Activated CD4-positive, alpha-beta memory T cell treated with anti-CD3 and anti-CD28 coated beads for 36 hours (primary cell): ENCODE data around the gene TBCD. TPM values are rescaled to one million over a fixed set of nuclear protein-coding genes. Genes with fewer than 3 reads are reported as not detected.

ENCODE experiments used
- CTCF ChIA-PET: fragments of 350-600 bp; sonication (Branson Sonifier 250); formaldehyde crosslinking; loops from one replicate; lab custom pipeline; 2021; ENCODE audit warnings: antibody characterized with exemption, inconsistent platforms; lab: Charles Lee
- POLR2A ChIA-PET: fragments of 350-600 bp; sonication (Branson Sonifier 250); formaldehyde crosslinking; loops from one replicate; lab custom pipeline; 2021; ENCODE audit warnings: antibody characterized with exemption; lab: Charles Lee
- DNase-seq: peaks from one replicate; pipeline ENCODE4 v3.0.0-alpha.2; 2020
- H3K27ac Mint-ChIP-seq: one replicate; pipeline ENCODE4 v1.8.0; 2021; ENCODE audit warnings: mixed read lengths
- H3K27me3 Mint-ChIP-seq: one replicate; pipeline ENCODE4 v1.8.0; 2021; ENCODE audit warnings: mixed read lengths
- H3K36me3 Mint-ChIP-seq: one replicate; pipeline ENCODE4 v1.8.0; 2021; ENCODE audit warnings: mixed read lengths
- H3K4me1 Mint-ChIP-seq: one replicate; pipeline ENCODE4 v1.8.0; 2021; ENCODE audit warnings: low read depth, mixed read lengths
- H3K4me3 Mint-ChIP-seq: one replicate; pipeline ENCODE4 v1.8.0; 2021; ENCODE audit warnings: mild to moderate bottlenecking, mixed read lengths
- H3K9me3 Mint-ChIP-seq: one replicate; pipeline ENCODE4 v1.8.0; 2021; ENCODE audit warnings: mixed read lengths
- intact Hi-C: fragments of 100-400 bp; cut with micrococcal nuclease; formaldehyde crosslinking; loops from one replicate; pipeline ENCODE4 v1.15.1; 2023
- total RNA-seq, 2 experiments: library from RNA; stranded (reverse); gene quantifications; one replicate each; pipeline ENCODE4 v1.2.3, GENCODE V29; 2021

TBCD gene
- 10 to 100 TPM; 97.0 to 98.2 TPM for total RNA-seq

DNA sequence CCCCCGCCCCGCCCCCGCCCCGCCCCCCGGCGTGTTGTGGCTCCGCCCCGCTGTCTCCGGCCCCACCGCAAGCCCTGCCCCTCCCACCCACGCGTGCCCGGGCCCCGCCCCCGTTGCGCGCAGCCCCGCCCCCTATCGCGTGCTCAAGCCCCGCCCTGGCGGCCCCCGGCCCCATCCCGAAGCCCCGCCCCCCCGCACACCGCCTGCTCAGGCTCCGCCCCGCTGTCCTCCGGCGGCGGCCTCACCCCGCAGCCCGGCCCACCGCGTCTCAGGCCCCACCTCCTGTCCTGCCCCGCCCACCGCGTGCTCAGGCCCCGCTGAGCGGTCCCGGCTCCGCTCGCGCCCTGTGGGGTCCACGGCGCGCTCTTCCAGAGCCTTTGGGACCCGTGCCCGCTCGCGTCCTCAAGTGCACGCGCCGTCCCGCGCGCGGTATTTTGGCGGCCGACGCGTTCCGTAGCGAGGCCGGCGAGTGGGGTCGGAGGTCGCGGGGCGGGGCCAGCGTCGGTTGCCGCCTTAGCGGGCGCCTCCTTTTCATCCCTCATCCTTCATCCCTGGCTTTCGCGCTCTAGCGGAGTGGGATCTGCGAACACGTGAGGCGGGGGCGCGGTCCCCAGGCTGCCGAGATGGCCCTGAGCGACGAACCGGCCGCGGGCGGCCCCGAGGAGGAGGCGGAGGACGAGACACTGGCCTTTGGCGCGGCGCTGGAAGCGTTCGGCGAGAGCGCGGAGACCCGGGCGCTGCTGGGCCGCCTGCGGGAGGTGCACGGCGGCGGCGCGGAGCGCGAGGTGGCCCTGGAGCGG, at the start of gene TBCD:
TBCD (plus strand) TSS at position 495 of the 800 bp plus-strand sequence; CDS start at position 624, 129 bp downstream.
- peak within 1 kb of the TSS; percentile 18 for H3K27ac Mint-ChIP-seq
- ChIA-PET POLR2A (no interaction called here), CTCF (no interaction called here)
- H3K9me3 Mint-ChIP-seq: no peaks in the 10 kb centered on the region
- H3K36me3 Mint-ChIP-seq: peaks cover 5% of the 10 kb centered on the region
- H3K27me3 Mint-ChIP-seq: no peaks in the 10 kb centered on the region
- H3K4me3 Mint-ChIP-seq: peak within 1 kb of the TSS; percentile 78
- peaks cover 24% of the 10 kb centered on the region for H3K4me1 Mint-ChIP-seq
- DNase-seq: peak; percentile 94
- intact Hi-C loops: loop anchor here (1.0 to 10.0 kb wide), 4 partner anchors 35 to 657 kb away; partner anchors contain the start of genes FASN, FN3KRP, RAB40B and WDR45B

GRCh38 chr17:82702231-82702927, 49.5 kb upstream of the TBCD start:
- no peaks in the 10 kb centered on the region for H3K27me3 Mint-ChIP-seq
- ChIA-PET CTCF (no interaction called here), POLR2A (no interaction called here)
- intact Hi-C loops: no loop called here
- H3K27ac Mint-ChIP-seq: no peak overlapping the region
- no peak for DNase-seq
- no peaks in the 10 kb centered on the region for H3K9me3 Mint-ChIP-seq
- H3K36me3 Mint-ChIP-seq: no peaks in the 10 kb centered on the region
- peaks cover 2% of the 10 kb centered on the region for H3K4me1 Mint-ChIP-seq
- H3K4me3 Mint-ChIP-seq: no peak overlapping the region

- intact Hi-C loops: no loop called here
- H3K4me3 Mint-ChIP-seq: no peak overlapping the region
- ChIA-PET POLR2A (no interaction called here), CTCF (no interaction called here)
- no peaks in the 10 kb centered on the region for H3K36me3 Mint-ChIP-seq
- no peak overlapping the region for H3K27ac Mint-ChIP-seq
- H3K9me3 Mint-ChIP-seq: no peaks in the 10 kb centered on the region
- DNase-seq: no peak
- peaks cover 2% of the 10 kb centered on the region for H3K4me1 Mint-ChIP-seq
- H3K27me3 Mint-ChIP-seq: no peaks in the 10 kb centered on the region
Measured at GRCh38 chr17:82703036-82703745, 48.7 kb upstream of the TBCD start.

GRCh38 chr17:82703935-82704865, 47.7 kb upstream of the TBCD start:
- Mint-ChIP-seq H3K36me3 (no peaks in the 10 kb centered on the region), H3K27me3 (no peaks in the 10 kb centered on the region), H3K4me1 (peaks cover under 1% of the 10 kb centered on the region), H3K4me3 (no peak overlapping the region), H3K27ac (no peak overlapping the region), H3K9me3 (no peaks in the 10 kb centered on the region)
- ChIA-PET CTCF (no interaction called here), POLR2A (no interaction called here)
- intact Hi-C loops: no loop called here
- no peak for DNase-seq

- Mint-ChIP-seq H3K27ac (no peak overlapping the region), H3K27me3 (no peaks in the 10 kb centered on the region), H3K4me1 (no peaks in the 10 kb centered on the region), H3K9me3 (no peaks in the 10 kb centered on the region), H3K4me3 (no peak overlapping the region), H3K36me3 (no peaks in the 10 kb centered on the region)
- intact Hi-C loops: no loop called here
- CTCF ChIA-PET: no interaction called here
- POLR2A ChIA-PET: no interaction called here
- DNase-seq: no peak
Measured at GRCh38 chr17:82704886-82705285, 47.0 kb upstream of the TBCD start.

GRCh38 chr17:82705756-82706155, 46.1 kb upstream of the TBCD start:
- ChIA-PET CTCF (no interaction called here), POLR2A (no interaction called here)
- intact Hi-C loops: no loop called here
- no peaks in the 10 kb centered on the region for H3K4me1 Mint-ChIP-seq
- H3K27ac Mint-ChIP-seq: no peak overlapping the region
- H3K9me3 Mint-ChIP-seq: no peaks in the 10 kb centered on the region
- no peak overlapping the region for H3K4me3 Mint-ChIP-seq
- H3K27me3 Mint-ChIP-seq: no peaks in the 10 kb centered on the region
- no peak for DNase-seq
- no peaks in the 10 kb centered on the region for H3K36me3 Mint-ChIP-seq

DNA sequence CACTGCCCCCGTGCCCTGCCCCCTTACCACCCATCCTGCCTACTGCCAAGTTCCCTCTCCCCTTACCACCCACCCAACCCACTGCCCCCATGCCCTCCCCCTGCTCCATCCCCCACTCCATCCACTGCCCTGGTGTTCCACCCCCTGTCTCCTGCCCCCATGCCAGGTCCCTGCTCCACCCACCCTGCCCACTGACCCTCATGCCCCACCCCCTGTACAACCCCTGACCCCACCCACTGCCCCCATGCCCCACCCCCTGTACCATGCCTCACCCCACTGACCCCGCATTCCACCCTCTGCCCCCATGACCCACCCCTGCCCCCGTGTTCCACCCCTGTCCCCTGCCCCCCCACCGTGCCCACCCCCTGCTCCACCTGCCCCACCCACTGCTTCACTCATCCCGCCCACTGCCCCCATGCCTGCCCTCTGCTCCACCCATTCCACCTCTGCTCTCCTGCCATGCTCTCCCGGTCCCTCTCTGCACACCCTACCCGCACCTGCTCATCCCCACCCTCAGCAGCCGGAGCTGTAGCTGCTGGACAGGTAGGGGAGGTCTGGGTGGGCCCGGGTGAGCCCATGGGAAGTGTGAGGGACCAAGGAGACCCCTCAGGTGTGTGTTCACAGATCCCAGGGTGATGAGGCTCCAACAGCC, 42.7 kb upstream of the TBCD start:
- H3K27me3 Mint-ChIP-seq: no peaks in the 10 kb centered on the region
- H3K9me3 Mint-ChIP-seq: no peaks in the 10 kb centered on the region
- no peak overlapping the region for H3K27ac Mint-ChIP-seq
- intact Hi-C loops: no loop called here
- CTCF ChIA-PET: no interaction called here
- no peaks in the 10 kb centered on the region for H3K36me3 Mint-ChIP-seq
- H3K4me1 Mint-ChIP-seq: no peaks in the 10 kb centered on the region
- no peak for DNase-seq
- H3K4me3 Mint-ChIP-seq: no peak overlapping the region
- POLR2A ChIA-PET: no interaction called here

GRCh38 chr17:82709676-82710498, 42.0 kb upstream of the TBCD start:
- Mint-ChIP-seq H3K4me3 (no peak overlapping the region), H3K4me1 (no peaks in the 10 kb centered on the region), H3K36me3 (no peaks in the 10 kb centered on the region), H3K27me3 (no peaks in the 10 kb centered on the region), H3K27ac (no peak overlapping the region), H3K9me3 (no peaks in the 10 kb centered on the region)
- DNase-seq: no peak
- ChIA-PET CTCF (no interaction called here), POLR2A (no interaction called here)
- intact Hi-C loops: no loop called here

- intact Hi-C loops: no loop called here
- ChIA-PET CTCF (no interaction called here), POLR2A (no interaction called here)
- Mint-ChIP-seq H3K27me3 (no peaks in the 10 kb centered on the region), H3K36me3 (no peaks in the 10 kb centered on the region), H3K4me3 (no peak overlapping the region), H3K27ac (no peak overlapping the region), H3K4me1 (peaks cover under 1% of the 10 kb centered on the region), H3K9me3 (no peaks in the 10 kb centered on the region)
- no peak for DNase-seq
Measured at GRCh38 chr17:82710499-82711232, 41.2 kb upstream of the TBCD start.

- DNase-seq: no peak
- H3K27me3 Mint-ChIP-seq: no peaks in the 10 kb centered on the region
- intact Hi-C loops: no loop called here
- H3K27ac Mint-ChIP-seq: no peak overlapping the region
- H3K9me3 Mint-ChIP-seq: no peaks in the 10 kb centered on the region
- peaks cover 16% of the 10 kb centered on the region for H3K4me1 Mint-ChIP-seq
- H3K36me3 Mint-ChIP-seq: peaks cover 4% of the 10 kb centered on the region
- CTCF ChIA-PET: no interaction called here
- no peak overlapping the region for H3K4me3 Mint-ChIP-seq
- POLR2A ChIA-PET: no interaction called here
Measured at GRCh38 chr17:82713071-82713723, 38.7 kb upstream of the TBCD start.
